Peyer's patch (tissue), 4 donors: ENCODE results near the gene PPARA.

ENCODE experiments used
- CTCF ChIP-seq, 6 experiments: fragments of 450-650 bp in 4 of 6; fragments of 200-600 bp in 2 of 6; sonication (generic) in 1 of 6; IDR thresholded peaks; one replicate each; pipeline ENCODE4 v1.5.1; 2017 to 2019; ENCODE audit warnings: antibody characterized with exemption in 6 of 6, mild to moderate bottlenecking in 3 of 6, moderate library complexity in 1 of 6
- POLR2A ChIP-seq, 2 donors: fragments of 450-650 bp; IDR thresholded peaks; one replicate each; pipeline ENCODE4 v1.5.1; 2017; ENCODE audit warnings: antibody characterized with exemption in 2 of 2, mild to moderate bottlenecking in 2 of 2, moderate library complexity in 2 of 2

- TF ChIP-seq CTCF (IDR thresholded peaks at IDR 0.05), result no peak
- TF ChIP-seq POLR2A (IDR thresholded peaks at IDR 0.05), result no peak
Measured at GRCh38 chr22:46173152-46173551, 22.8 kb downstream of the PPARA start.
